Measurements from ENCODE around the gene SLC48A1.

Gene SLC48A1

DNA sequence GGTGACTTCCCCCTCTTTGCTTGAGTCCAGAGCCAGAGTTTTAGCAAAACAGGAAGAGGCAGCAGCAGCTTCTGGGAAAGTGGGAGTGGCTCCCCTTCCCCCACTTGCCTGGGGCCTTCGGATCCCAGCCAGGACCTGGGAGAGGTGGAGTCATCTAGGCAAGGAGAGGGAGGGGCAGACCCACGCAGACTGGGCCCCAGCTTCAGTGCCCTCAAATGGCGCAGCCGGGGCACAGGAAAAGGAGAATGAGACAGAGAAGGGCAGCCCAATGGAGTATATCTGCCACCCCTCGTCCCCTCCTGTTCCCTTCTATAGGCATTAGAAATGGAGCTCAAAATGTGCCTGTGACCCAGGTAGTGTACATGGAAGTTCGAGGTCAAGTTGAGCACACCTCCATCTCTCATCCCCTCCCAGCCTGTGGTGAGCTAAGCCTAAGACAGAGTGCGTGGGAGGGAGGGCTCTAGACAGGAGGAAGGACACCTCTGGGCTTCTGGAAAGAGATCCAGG lies 56.0 kb downstream of the SLC48A1 start:
- DNase-seq = no peak

DNA sequence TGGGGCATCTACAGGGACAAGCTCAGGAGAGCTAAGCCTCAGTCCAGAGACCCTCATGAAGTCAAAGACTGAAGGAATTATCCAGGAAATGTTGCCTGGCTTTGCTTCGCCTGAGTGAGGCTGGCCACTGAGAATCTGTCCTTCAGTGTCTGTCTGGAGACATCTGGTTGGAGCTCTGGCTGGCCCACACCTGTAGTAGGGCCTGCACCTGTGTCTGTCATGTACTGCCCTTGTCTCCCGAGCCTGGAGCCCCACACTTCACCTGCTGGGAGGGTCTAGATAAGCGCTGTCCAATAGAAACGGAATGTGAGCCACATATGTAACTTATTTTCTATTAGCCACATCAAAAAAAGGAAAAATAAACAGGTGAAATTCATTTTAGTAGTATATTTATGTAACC lies 56.5 kb downstream of the SLC48A1 start:
- DNase-seq = no peak

All from activated naive CD4-positive, alpha-beta T cell treated with anti-CD3 and anti-CD28 coated beads, Interleukin-2, amount 50 U/mL, for 16 hours (primary cell).